Measurements from ENCODE around the gene FUOM. TPM values are rescaled to one million over a fixed set of nuclear protein-coding genes. Genes with fewer than 3 reads are reported as not detected.

FUOM gene
- total and polyA plus RNA-seq, 9 of the 15 experiments (the other 6 are each of a cell fraction or from before 2014, with no cell fraction given) = 1.8 to 96.1 (median 27.0) TPM

DNA sequence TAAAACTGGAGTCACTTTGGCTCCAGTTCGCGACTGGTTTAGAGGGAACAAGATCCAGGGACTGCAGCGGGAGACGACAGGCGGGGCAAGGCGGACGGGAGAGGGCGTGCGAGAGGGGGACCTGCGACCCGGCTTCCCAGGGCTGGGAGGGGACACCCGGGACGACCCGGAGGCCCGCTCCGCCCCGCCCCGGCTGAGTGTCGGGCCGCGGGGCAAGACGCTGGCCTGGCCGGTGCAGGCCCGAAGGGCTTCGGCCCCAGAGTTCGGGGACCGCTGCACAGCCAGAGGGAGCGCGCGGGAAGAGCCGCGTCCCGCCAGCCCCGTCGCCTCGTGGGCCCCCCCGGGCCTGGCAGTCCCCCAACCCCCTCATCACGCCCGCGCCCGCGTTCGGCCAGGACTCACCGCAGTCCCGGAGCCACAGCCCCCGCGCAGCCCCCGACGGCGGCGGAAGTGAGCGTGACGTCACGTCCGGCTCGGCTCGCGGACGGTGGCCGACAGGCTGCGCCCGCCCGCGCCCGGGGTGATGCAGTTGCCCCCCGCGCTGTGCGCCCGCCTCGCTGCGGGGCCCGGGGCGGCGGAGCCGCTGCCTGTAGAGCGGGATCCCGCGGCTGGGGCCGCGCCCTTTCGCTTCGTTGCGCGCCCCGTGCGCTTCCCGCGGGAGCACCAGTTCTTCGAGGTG, 49.3 kb downstream of the FUOM start, which contains the start of the genes TUBGCP2 and ZNF511 (continued):
- TF ChIP-seq NCOA2 (IDR thresholded peaks at IDR 0.05; ENCODE audit: partially characterized antibody in 2 of 2) (no peak), JUN (IDR thresholded peaks at IDR 0.05; ENCODE audit: borderline replicate concordance, low read depth, low read length) (no peak), JUN (CRISPR knock-in tag; IDR thresholded peaks at IDR 0.05; ENCODE audit: borderline replicate concordance) (0 out of 2 replicates have a peak, but pooled peaks have one; percentile 46), CREBBP (IDR thresholded peaks at IDR 0.05; ENCODE audit: low read depth, low read length) (no peak), CHD1 (IDR thresholded peaks at IDR 0.05; ENCODE audit: low read length) (no peak), ILF3 (IDR thresholded peaks at IDR 0.05; ENCODE audit: borderline replicate concordance) (no peak), NCOR1 (IDR thresholded peaks at IDR 0.05) (0 out of 2 replicates have a peak, but pooled peaks have one; percentile 31), SMAD2 (IDR thresholded peaks at IDR 0.05; ENCODE audit: low read depth, low read length) (no peak), EP300 (IDR thresholded peaks at IDR 0.05; ENCODE audit: low read length) (no peak), RFX7 (CRISPR knock-in tag; IDR thresholded peaks at IDR 0.05) (no peak), RHOXF2B (CRISPR knock-in tag; conservative IDR thresholded peaks at IDR 0.05) (no peak), TOE1 (IDR thresholded peaks at IDR 0.05; ENCODE audit: borderline replicate concordance) (no peak), TOE1 (CRISPR knock-in tag; IDR thresholded peaks at IDR 0.05; ENCODE audit: borderline replicate concordance, low read depth) (no peak), POU5F1 (IDR thresholded peaks at IDR 0.05; ENCODE audit: borderline replicate concordance, low read depth, low read length, partially characterized antibody) (peak; percentile 60), SMARCA4 (IDR thresholded peaks at IDR 0.05) (no peak), NBN (IDR thresholded peaks at IDR 0.05; ENCODE audit: low read depth) (no peak), NCOA6 (IDR thresholded peaks at IDR 0.05) (no peak; the same call in 1 of the 2 replicates), TBP (optimal IDR thresholded peaks at IDR 0.05; ENCODE audit: low read depth, low read length) (peak; percentile 62)
- TF ChIP-seq, protein P1, sequence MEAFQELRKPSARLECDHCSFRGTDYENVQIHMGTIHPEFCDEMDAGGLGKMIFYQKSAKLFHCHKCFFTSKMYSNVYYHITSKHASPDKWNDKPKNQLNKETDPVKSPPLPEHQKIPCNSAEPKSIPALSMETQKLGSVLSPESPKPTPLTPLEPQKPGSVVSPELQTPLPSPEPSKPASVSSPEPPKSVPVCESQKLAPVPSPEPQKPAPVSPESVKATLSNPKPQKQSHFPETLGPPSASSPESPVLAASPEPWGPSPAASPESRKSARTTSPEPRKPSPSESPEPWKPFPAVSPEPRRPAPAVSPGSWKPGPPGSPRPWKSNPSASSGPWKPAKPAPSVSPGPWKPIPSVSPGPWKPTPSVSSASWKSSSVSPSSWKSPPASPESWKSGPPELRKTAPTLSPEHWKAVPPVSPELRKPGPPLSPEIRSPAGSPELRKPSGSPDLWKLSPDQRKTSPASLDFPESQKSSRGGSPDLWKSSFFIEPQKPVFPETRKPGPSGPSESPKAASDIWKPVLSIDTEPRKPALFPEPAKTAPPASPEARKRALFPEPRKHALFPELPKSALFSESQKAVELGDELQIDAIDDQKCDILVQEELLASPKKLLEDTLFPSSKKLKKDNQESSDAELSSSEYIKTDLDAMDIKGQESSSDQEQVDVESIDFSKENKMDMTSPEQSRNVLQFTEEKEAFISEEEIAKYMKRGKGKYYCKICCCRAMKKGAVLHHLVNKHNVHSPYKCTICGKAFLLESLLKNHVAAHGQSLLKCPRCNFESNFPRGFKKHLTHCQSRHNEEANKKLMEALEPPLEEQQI (IDR thresholded peaks at IDR 0.05) = no peak
- TF ChIP-seq, protein P2, sequence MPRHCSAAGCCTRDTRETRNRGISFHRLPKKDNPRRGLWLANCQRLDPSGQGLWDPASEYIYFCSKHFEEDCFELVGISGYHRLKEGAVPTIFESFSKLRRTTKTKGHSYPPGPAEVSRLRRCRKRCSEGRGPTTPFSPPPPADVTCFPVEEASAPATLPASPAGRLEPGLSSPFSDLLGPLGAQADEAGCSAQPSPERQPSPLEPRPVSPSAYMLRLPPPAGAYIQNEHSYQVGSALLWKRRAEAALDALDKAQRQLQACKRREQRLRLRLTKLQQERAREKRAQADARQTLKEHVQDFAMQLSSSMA (CRISPR knock-in tag; IDR thresholded peaks at IDR 0.05) = no peak
- TF ChIP-seq, protein P3, sequence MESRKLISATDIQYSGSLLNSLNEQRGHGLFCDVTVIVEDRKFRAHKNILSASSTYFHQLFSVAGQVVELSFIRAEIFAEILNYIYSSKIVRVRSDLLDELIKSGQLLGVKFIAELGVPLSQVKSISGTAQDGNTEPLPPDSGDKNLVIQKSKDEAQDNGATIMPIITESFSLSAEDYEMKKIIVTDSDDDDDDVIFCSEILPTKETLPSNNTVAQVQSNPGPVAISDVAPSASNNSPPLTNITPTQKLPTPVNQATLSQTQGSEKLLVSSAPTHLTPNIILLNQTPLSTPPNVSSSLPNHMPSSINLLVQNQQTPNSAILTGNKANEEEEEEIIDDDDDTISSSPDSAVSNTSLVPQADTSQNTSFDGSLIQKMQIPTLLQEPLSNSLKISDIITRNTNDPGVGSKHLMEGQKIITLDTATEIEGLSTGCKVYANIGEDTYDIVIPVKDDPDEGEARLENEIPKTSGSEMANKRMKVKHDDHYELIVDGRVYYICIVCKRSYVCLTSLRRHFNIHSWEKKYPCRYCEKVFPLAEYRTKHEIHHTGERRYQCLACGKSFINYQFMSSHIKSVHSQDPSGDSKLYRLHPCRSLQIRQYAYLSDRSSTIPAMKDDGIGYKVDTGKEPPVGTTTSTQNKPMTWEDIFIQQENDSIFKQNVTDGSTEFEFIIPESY (CRISPR knock-in tag; IDR thresholded peaks at IDR 0.05) = peak; percentile 46; the same call in 1 of the 2 replicates

All from K562 (cell line).